NCI-H345 treated with DMSO at 0.1 percent for 48 hours (cell line): Measurements from ENCODE around the gene SCN4B.
A peak's percentile ranks its signal among the peaks of the same experiment; 100 is the strongest.

Experiments used
- DNase-seq: peaks from one replicate; lab custom pipeline; 2025; ENCODE audit not compliant: unreplicated experiment; lab: John Stamatoyannopoulos, UW

SCN4B gene

DNA sequence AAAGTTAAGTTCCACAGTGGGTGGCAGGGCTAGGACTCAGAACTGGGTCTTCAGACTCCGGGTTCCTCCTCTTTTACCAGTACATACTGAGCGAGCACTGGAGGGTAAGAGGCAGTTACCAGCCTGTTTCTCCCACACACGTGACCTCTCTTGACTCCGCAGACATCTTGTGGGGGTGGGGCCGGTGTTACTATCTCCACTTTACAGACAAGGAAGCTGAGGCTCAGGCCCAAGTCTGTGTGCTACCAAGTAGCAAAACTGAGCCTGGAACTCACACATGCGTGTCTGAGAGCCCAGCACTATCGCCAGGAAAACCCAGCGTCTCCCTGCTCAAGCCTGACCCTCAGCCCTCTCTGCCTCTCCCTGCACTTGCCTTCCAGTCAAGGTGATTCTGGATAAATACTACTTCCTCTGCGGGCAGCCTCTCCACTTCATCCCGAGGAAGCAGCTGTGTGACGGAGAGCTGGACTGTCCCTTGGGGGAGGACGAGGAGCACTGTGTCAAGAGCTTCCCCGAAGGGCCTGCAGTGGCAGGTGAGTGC, 49.8 kb downstream of the SCN4B start:
- no peak for DNase-seq

DNA sequence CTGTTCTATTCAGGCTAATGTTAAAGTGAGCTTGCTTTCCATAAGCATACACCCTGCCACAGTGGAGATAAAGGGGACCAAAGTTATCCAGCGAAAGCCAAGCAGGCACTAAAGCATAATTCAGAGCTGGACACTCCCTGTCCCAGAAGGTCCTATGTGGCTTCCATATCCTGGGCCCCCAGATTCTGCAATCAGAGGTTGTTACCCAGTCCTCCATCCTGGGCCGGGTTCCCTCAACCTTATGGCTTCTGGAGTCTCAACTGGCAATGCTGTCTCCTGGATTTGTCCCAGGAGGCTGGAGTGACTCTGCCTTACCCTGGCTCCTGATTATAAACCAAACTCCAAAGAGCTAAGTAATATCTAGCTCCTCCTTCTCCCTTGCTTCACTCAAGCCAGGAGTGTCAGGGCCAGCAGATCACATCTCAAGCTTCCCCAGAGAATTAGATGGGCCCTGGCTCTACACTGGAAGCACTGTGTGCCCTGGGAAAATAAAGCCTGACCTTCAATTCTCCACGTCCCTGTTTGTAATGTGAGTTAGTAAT, 51.9 kb downstream of the SCN4B start:
- no peak for DNase-seq

DNA sequence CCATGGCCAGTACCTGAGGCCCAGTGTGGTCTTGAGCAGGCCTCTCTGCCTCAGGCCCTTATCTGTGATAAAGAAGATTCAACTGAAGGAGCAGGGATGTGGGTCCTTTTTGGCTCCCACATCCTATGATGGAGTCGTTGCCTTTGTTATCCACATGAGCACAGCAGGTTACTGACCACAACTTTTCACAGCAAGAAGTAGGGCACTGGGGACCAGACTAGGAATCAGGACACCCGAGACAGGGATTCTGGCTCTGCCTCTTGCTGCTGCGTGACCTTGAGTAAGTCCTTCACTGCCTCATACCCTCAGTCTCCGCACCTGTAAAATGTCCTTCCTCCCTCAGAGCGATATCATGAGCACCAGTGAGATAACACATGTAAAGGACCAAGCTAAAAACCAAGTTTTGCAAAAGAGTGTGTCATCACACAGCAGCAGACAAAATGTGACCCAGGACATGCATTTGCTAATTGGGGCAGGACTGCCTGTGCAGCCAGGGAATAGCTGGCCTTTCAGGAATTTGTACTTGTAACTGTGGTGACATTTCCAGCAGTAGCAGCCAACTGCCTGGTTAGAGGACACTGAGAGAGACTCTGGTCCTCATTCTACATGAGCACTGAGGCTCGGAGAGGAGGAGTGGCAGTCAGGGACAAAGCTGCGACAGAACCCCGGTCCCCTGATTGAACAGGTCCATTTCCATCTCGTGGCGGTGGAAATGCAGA, 52.6 kb downstream of the SCN4B start:
- DNase-seq = no peak

DNA sequence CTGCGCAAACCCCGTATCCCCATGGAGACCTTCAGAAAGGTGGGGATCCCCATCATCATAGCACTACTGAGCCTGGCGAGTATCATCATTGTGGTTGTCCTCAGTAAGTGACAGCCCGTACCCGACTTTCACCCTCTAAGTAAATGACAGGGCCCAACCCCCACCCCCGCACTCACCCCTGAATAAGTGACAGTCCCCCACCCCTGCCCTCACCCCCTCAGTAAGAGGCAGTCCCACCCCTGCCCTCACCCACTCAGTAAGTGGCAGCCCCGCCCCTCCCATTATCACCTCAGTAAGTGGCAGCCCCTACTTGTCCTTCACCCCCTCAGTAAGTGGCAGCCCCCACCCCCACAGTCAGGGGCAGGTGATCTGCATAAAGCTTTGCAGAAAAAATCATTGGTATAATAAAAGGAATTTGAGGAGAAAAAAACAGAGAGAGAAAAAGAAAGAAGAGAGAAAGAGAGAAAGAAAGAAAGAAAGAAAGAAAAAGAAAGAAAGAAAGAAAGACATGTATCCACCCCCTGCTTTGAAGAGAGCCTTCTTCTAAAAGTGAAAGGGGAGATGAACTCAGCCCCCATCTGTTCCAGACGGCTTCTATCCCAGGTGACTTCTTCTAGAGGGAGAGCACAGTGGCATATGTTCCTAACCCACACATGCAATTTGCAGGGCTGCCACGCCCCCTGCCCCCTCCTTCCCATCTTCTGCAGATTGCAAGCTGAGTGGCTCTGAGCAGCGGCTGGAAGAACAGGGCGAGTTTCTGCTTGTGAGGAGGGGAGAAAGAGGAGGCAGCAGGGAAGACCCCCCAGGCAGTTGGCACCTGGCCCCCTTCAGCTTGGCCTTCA, 53.4 kb downstream of the SCN4B start:
- DNase-seq = peak; percentile 10

DNA sequence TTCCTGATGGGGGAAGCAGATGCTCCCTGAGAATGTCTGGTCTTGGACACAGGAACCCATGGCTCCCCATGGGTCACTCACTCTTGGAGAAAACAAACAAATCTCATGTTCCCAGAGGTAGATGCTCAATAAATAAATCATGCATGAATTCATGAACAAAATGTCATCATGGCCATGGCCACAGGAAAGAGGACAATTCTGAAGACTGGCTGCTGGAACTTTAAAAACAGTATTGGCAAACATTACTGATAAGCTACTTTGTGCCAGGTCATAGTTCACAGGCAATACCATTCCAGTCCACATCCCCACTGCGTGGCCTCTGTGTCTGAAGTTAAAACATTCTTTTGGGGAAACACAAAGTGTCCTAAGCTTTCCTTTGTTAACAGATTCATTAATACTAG, 56.7 kb downstream of the SCN4B start:
- no peak for DNase-seq

DNA sequence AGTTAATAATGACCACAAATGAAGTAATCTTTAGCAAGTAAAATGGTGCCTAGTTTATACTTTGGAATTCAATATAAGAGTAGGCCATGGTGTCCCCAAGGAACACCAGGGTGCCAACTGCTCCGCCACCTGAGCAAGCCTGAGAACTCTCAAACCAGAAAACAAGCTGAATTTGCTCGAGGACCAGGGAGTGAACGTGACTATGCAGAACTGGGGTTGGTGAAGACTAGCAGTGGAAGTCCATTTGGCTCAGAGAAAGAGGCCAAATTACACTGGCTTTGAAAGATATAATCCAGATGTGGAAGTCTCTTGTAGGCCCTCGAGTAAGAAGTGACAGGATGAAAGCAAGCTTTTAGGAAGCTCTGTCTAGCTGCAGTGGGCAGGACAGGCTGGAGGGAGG, 57.1 kb downstream of the SCN4B start:
- no peak for DNase-seq

DNA sequence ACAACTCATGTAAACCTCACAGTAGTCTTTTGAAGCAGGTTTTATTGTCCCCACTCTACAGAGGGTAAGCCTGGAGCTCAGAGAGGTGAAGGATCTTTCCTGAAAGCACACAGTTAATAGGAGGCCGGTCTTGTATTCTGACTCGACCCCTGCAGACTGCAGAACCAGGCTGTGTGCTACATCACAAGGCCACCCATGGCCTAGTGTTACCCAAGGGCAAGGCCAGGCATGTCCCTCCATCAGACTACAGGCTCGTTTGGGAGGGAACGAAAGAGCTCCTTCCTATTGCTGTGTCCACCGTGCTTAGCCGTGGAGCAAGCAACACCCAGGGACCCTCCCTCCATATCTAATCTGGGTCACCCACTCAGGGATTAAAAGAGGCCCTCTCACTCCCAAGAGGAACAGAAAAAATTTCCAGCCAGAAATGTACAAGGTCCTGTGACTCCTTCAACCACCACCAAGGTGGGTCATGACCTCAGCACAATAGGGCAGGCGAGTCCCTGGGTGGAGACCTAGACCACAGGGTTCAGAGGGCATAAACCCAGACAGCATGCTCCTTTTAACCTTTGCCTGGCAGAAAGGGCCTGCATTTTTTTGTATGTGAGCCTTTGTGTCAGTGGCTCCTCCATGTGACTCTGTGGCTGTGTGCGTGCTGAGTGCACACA, 59.6 kb downstream of the SCN4B start:
- no peak for DNase-seq

DNA sequence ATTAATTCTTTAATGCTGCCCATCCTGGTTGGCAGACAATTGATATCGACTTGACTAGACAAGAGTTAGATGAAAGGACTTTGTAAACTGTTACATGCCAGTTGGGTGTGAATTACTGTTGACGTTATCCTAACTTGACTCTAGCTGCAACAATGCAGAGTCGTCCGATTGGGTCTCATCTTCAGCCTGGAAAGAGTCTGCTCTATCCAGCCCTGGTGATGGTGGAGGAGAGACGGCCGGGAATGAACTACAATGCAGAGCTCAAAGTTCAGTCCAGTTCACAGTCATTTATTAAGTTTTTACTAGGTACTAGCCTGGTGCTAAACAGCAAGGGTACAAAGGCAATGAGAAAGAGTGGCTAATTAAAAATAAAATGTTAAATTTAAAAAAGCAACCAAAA, 60.9 kb downstream of the SCN4B start:
- no peak for DNase-seq

DNA sequence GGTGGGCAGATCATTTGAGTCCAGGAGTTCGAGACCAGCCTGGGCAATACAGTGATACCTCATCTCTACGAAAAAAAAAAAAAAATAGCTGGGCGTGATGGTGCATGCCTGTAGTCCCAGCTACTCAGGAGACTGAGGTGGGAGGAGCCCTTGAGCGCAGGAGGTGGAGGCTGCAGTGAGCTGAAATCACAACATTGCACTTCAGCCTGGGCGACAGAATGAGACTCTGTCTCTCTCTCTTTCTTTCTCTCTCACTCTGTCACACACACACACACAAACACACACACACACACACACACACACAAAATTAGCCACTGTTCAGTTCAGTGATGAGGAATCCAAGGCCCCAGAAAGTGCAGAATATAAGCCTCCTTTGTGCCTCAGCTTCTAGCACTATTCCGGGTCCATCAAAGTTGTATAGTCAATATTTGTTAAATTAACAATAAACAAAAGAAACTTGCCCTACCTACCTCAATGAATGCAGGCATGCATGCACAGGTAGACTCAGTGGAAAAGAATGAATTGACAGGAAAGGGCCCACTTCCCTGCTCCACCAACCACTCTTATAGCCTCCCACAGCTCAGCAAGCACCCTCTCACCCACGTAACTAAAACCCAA, 62.0 kb downstream of the SCN4B start:
- no peak for DNase-seq

DNA sequence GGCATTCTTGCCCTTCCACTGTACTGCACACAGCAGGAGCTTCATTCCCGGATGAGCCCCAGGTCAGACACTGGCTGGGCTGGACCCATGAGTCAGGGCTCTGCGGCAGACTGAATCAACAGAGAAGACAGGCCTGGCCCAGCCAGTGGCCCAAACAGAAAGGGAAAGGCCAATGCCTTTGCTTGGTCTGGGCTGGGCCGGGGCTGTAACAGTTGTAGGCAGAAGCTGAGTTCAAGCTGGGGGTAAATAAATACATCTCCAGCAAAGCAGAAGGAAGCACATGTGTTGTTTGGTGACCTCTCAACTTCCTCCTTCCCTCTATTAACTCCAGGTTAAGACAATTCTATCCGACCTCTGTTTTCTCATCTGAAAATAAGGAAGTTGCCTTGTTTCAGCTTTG, 64.1 kb downstream of the SCN4B start:
- no peak for DNase-seq

DNA sequence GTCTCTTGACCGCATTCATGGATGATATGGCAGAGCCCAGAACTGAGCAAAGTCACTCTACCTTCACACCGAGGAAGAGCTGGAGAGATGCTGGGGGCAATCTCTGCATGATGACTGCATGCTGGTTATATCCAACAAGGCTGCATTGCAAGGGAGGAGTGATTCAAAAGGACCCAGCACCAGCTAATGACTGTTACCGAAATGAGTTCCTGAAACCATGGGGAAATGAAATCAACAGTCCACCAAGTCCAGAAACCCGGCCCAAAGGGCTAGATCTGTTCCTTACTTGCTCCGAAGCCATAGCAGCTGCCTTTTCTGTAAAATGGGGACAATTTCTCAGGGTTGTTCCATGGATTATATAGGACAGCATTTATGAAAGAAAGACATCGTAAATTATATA, 64.7 kb downstream of the SCN4B start:
- no peak for DNase-seq

DNA sequence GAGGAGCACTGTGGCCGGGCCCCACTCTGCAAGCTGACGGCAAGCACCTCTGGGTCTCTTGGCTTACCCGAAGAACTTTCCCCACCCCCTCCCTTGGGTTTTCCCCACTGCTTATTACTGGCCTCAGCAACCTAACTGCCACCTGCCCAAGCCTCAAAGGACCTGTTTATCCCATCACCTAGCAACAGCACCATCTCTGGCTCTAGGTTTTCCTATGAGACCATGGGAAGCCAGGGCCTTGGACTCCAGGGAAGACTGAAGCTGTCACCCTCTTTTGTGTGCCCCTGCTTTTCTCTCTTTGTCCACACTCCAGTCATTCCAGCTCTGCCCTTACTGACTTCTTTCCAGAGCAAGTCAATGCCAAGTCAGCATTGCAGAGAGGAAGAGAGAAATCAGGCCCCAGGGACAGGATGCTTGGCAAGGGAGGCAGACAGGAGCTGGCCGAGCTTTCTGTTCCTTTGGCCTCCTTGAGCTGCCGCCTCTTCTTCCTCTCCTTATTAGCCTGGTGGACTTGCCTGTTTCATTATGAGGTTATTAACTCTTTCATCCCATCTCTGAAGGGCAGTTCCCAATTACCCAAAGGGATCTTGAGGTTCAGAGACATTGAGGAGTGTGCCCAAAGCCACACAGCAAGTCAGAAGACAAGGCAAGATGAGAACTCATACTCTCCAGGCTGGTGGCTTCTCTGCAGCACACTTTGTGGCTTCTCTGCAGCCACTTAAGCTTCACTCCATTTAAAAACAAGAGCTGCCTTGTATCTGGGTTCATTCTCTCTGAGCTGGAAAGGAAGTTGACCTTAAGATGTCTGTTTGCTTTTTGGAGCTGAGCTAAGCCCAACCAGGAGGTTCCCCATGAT, 65.5 kb downstream of the SCN4B start, which contains the start of gene SMIM35:
TSS of gene SMIM35 (minus strand) at position 51 of the 856 bp plus-strand sequence. CDS start 206 bp downstream, outside the sequence.
- no peak for DNase-seq

DNA sequence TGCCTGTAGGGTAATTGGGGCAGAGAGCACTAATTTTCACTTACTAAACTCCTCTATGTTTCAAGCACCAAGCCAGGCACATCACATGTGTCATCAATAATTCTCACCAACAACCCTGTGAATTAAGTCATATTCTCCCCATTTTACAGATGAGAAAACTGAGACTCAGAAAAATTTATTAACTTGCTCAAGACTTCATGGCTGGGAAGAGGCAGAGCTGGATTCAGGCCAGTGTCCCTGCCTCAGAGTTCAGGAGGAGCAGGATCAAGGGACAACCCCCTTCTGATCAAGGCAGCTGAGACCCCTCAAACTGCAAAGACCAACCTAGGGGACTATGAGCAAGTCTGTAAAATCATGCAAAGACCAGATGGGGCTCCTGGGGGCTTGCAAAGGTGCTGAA, 68.0 kb downstream of the SCN4B start:
- no peak for DNase-seq

DNA sequence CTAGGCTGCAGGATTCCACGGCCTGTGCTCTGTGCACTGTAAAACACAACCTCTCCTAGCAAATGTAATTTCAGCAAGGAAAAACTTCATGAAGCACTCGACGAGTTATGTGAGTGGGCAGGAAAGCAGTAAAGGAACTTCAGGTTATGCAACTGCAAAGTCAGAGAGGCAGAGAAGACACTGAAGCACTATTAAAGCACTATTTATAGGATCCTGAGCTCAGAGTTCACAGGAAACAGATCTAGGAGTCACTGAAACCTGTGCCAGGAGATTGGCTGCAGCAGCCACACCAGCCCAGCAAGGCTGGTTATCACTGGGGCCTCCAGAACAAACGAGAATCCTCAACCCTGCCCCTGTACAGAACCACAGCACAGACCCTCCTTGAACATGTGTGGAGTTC, 68.4 kb downstream of the SCN4B start:
- DNase-seq = no peak
